ENCODE results near the gene PAWR.
"Not testable (repeated sequence)": the region's sequence is repeated elsewhere in the genome, so short reads cannot be mapped to it uniquely, and the experiment has no call there.

Gene PAWR

GRCh38 chr12:79567175-79567563, 123.6 kb downstream of the PAWR start:
- intact Hi-C loops (cut with micrococcal nuclease): no loop called here
- H3K27ac Mint-ChIP-seq: peak overlapping the region; percentile 63
- H3K4me1 Mint-ChIP-seq (ENCODE audit: low read depth): peaks cover 22% of the 10 kb centered on the region
- H3K4me3 Mint-ChIP-seq: no peak overlapping the region
- H3K27me3 Mint-ChIP-seq: no peaks in the 10 kb centered on the region
- no peaks in the 10 kb centered on the region for H3K9me3 Mint-ChIP-seq
- H3K36me3 Mint-ChIP-seq (ENCODE audit: low read depth): no peaks in the 10 kb centered on the region

- Mint-ChIP-seq H3K36me3 (ENCODE audit: low read depth) (no peaks in the 10 kb centered on the region), H3K4me3 (peak overlapping the region; percentile 9), H3K4me1 (ENCODE audit: low read depth) (peaks cover 22% of the 10 kb centered on the region), H3K27ac (peak overlapping the region; percentile 63), H3K27me3 (no peaks in the 10 kb centered on the region), H3K9me3 (no peaks in the 10 kb centered on the region)
- intact Hi-C loops (cut with micrococcal nuclease): no loop called here
These were observed 124.2 kb downstream of the PAWR start for GRCh38 chr12:79566452-79567174.

- Mint-ChIP-seq H3K27ac (peak overlapping the region; percentile 32), H3K4me1 (ENCODE audit: low read depth) (peaks cover 22% of the 10 kb centered on the region)
- H3K36me3 Mint-ChIP-seq (ENCODE audit: low read depth); H3K27me3 Mint-ChIP-seq; intact Hi-C loops (cut with micrococcal nuclease); H3K9me3 Mint-ChIP-seq; H3K4me3 Mint-ChIP-seq: not testable (repeated sequence)
These were observed 125.9 kb downstream of the PAWR start for GRCh38 chr12:79564727-79565350.

- Mint-ChIP-seq H3K27me3 (no peaks in the 10 kb centered on the region), H3K27ac (no peak overlapping the region), H3K4me1 (ENCODE audit: low read depth) (peaks cover 26% of the 10 kb centered on the region), H3K9me3 (no peaks in the 10 kb centered on the region), H3K36me3 (ENCODE audit: low read depth) (no peaks in the 10 kb centered on the region), H3K4me3 (no peak overlapping the region)
- intact Hi-C loops (cut with micrococcal nuclease): no loop called here
These were observed 127.6 kb downstream of the PAWR start for GRCh38 chr12:79563021-79563740.

- no peak overlapping the region for H3K4me3 Mint-ChIP-seq
- no peak overlapping the region for H3K27ac Mint-ChIP-seq
- peaks cover 15% of the 10 kb centered on the region for H3K4me1 Mint-ChIP-seq (ENCODE audit: low read depth)
- no peaks in the 10 kb centered on the region for H3K36me3 Mint-ChIP-seq (ENCODE audit: low read depth)
- intact Hi-C loops (cut with micrococcal nuclease): no loop called here
- no peaks in the 10 kb centered on the region for H3K27me3 Mint-ChIP-seq
- H3K9me3 Mint-ChIP-seq: no peaks in the 10 kb centered on the region
These were observed 129.2 kb downstream of the PAWR start for GRCh38 chr12:79561401-79562132.

- Mint-ChIP-seq H3K27me3 (no peaks in the 10 kb centered on the region), H3K4me1 (ENCODE audit: low read depth) (peaks cover 4% of the 10 kb centered on the region), H3K9me3 (no peaks in the 10 kb centered on the region), H3K4me3 (no peak overlapping the region), H3K36me3 (ENCODE audit: low read depth) (no peaks in the 10 kb centered on the region), H3K27ac (no peak overlapping the region)
- intact Hi-C loops (cut with micrococcal nuclease): no loop called here
These were observed 130.4 kb downstream of the PAWR start for GRCh38 chr12:79560225-79560889.

GRCh38 chr12:79559591-79559990, 131.2 kb downstream of the PAWR start:
- H3K36me3 Mint-ChIP-seq (ENCODE audit: low read depth): no peaks in the 10 kb centered on the region
- H3K4me3 Mint-ChIP-seq: no peak overlapping the region
- no peaks in the 10 kb centered on the region for H3K9me3 Mint-ChIP-seq
- no peaks in the 10 kb centered on the region for H3K27me3 Mint-ChIP-seq
- no peak overlapping the region for H3K27ac Mint-ChIP-seq
- intact Hi-C loops (cut with micrococcal nuclease): loop anchor here (5.0 kb wide), 1 partner anchor 708 kb away; no protein-coding TSS in a partner anchor
- H3K4me1 Mint-ChIP-seq (ENCODE audit: low read depth): peaks cover 4% of the 10 kb centered on the region

GRCh38 chr12:79558924-79559469, 131.8 kb downstream of the PAWR start:
- H3K27me3 Mint-ChIP-seq: no peaks in the 10 kb centered on the region
- no peaks in the 10 kb centered on the region for H3K36me3 Mint-ChIP-seq (ENCODE audit: low read depth)
- H3K4me3 Mint-ChIP-seq: no peak overlapping the region
- no peaks in the 10 kb centered on the region for H3K9me3 Mint-ChIP-seq
- no peak overlapping the region for H3K27ac Mint-ChIP-seq
- intact Hi-C loops (cut with micrococcal nuclease): loop anchor here (5.0 kb wide), 1 partner anchor 708 kb away; no protein-coding TSS in a partner anchor
- peaks cover 4% of the 10 kb centered on the region for H3K4me1 Mint-ChIP-seq (ENCODE audit: low read depth)

- Mint-ChIP-seq H3K27ac (no peak overlapping the region), H3K4me3 (no peak overlapping the region), H3K4me1 (ENCODE audit: low read depth) (peaks cover 4% of the 10 kb centered on the region), H3K9me3 (no peaks in the 10 kb centered on the region), H3K27me3 (no peaks in the 10 kb centered on the region), H3K36me3 (ENCODE audit: low read depth) (no peaks in the 10 kb centered on the region)
- intact Hi-C loops (cut with micrococcal nuclease): loop anchor here (5.0 kb wide), 1 partner anchor 709 kb away; no protein-coding TSS in a partner anchor
These were observed 133.0 kb downstream of the PAWR start for GRCh38 chr12:79557690-79558315.

- peaks cover 4% of the 10 kb centered on the region for H3K4me1 Mint-ChIP-seq (ENCODE audit: low read depth)
- no peak overlapping the region for H3K4me3 Mint-ChIP-seq
- H3K36me3 Mint-ChIP-seq (ENCODE audit: low read depth): no peaks in the 10 kb centered on the region
- H3K9me3 Mint-ChIP-seq: no peaks in the 10 kb centered on the region
- no peaks in the 10 kb centered on the region for H3K27me3 Mint-ChIP-seq
- no peak overlapping the region for H3K27ac Mint-ChIP-seq
- intact Hi-C loops (cut with micrococcal nuclease): loop anchor here (1.0 to 5.0 kb wide), 3 partner anchors 183 to 712 kb away; no protein-coding TSS in a partner anchor
These were observed 135.5 kb downstream of the PAWR start for GRCh38 chr12:79555028-79555925.

- peaks cover 3% of the 10 kb centered on the region for H3K4me1 Mint-ChIP-seq (ENCODE audit: low read depth)
- no peak overlapping the region for H3K27ac Mint-ChIP-seq
- H3K9me3 Mint-ChIP-seq: no peaks in the 10 kb centered on the region
- no peaks in the 10 kb centered on the region for H3K27me3 Mint-ChIP-seq
- no peak overlapping the region for H3K4me3 Mint-ChIP-seq
- intact Hi-C loops (cut with micrococcal nuclease): loop anchor here (2.0 kb wide), 1 partner anchor 633 kb away; no protein-coding TSS in a partner anchor
- no peaks in the 10 kb centered on the region for H3K36me3 Mint-ChIP-seq (ENCODE audit: low read depth)
These were observed 136.7 kb downstream of the PAWR start for GRCh38 chr12:79553863-79554574.
